Lower lobe of right lung (tissue), 2 donors: ENCODE data around the gene TMEM212. TPM values are rescaled to one million over a fixed set of nuclear protein-coding genes. Genes with fewer than 3 reads are reported as not detected.

Experiments used
- ATAC-seq, 2 donors: fragments of 200-7000 bp; cut with Tn5 transposase; one replicate each; pipeline ENCODE4 v1.9.1; 2020 to 2022; ENCODE audit warnings: mild to moderate bottlenecking in 2 of 2, moderate library complexity in 2 of 2
- DNase-seq: peaks from one replicate; pipeline ENCODE4 v3.0.0-alpha.2; 2020
- H3K27ac ChIP-seq: fragments of 200-600 bp; one replicate; pipeline ENCODE4 v1.8.0; 2022
- H3K27me3 ChIP-seq: fragments of 200-600 bp; one replicate; pipeline ENCODE4 v1.8.0; 2022; ENCODE audit warnings: low read depth
- H3K36me3 ChIP-seq: fragments of 200-600 bp; one replicate; pipeline ENCODE4 v1.8.0; 2022; ENCODE audit warnings: mild to moderate bottlenecking
- H3K4me1 ChIP-seq: fragments of 200-600 bp; one replicate; pipeline ENCODE4 v1.8.0; 2022
- H3K4me3 ChIP-seq: fragments of 200-600 bp; one replicate; pipeline ENCODE4 v1.8.0; 2022; ENCODE audit warnings: mild to moderate bottlenecking
- H3K9me3 ChIP-seq: fragments of 200-600 bp; one replicate; pipeline ENCODE4 v1.8.0; 2022
- intact Hi-C: fragments of 100-400 bp; cut with DNase I; formaldehyde crosslinking; loops from one replicate; pipeline ENCODE4 v1.11.0; 2022
- total RNA-seq: library from RNA; stranded (reverse); fragmentation: NEBNext Ultra II Directional; extraction: Animal tissue kit (Norgen Biotek cat#: 25700); gene quantifications from one replicate; pipeline ENCODE4 v1.2.1, GENCODE V29; 2021
- TF ChIP-seq, protein P1 (sequence below): fragments of 200-600 bp; IDR thresholded peaks from one replicate; pipeline ENCODE4 v1.8.0; 2022; ENCODE audit warnings: antibody characterized with exemption, mild to moderate bottlenecking
- donor health status: DM: no; HTN: yes; CAD: no; lungs with severe emphysema.

Gene TMEM212
- total RNA-seq, 1 donor from 2014 or later, result 5.2 TPM

DNA sequence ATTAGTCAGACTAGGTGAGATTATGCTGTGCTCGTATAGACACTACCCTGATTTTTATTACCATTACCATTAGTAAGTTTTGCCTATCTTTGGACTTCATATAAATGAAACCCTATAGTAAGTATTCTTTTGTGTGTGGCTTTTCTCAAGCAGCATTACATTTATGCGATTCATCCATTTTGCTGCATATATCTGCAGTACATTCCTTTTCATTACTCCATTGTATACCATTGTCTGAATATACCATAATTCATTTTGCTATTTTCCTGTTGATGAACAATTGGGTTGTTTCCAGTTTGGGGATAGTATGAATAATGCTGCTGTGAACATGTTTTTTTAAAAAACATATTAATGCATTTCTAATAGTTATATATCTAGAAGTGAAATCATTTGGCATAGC lies 45.3 kb downstream of the TMEM212 start:
- intact Hi-C loops, result no loop called here

GRCh38 chr3:171890398-171890797 lies 47.2 kb downstream of the TMEM212 start:
- ATAC-seq (no peak), DNase-seq (no peak)
- Histone ChIP-seq H3K4me3 (no peak overlapping the region), H3K9me3 (no peaks in the 10 kb centered on the region), H3K36me3 (no peaks in the 10 kb centered on the region), H3K27ac (no peak overlapping the region), H3K27me3 (no peaks in the 10 kb centered on the region), H3K4me1 (no peaks in the 10 kb centered on the region)
- TF ChIP-seq, protein P1, sequence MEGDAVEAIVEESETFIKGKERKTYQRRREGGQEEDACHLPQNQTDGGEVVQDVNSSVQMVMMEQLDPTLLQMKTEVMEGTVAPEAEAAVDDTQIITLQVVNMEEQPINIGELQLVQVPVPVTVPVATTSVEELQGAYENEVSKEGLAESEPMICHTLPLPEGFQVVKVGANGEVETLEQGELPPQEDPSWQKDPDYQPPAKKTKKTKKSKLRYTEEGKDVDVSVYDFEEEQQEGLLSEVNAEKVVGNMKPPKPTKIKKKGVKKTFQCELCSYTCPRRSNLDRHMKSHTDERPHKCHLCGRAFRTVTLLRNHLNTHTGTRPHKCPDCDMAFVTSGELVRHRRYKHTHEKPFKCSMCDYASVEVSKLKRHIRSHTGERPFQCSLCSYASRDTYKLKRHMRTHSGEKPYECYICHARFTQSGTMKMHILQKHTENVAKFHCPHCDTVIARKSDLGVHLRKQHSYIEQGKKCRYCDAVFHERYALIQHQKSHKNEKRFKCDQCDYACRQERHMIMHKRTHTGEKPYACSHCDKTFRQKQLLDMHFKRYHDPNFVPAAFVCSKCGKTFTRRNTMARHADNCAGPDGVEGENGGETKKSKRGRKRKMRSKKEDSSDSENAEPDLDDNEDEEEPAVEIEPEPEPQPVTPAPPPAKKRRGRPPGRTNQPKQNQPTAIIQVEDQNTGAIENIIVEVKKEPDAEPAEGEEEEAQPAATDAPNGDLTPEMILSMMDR, result no peak
- intact Hi-C loops, result no loop called here

More for the DNA sequence above, 45.3 kb downstream of the TMEM212 start:
- no peak for ATAC-seq
- no peak overlapping the region for H3K4me3 ChIP-seq
- H3K27me3 ChIP-seq, result no peaks in the 10 kb centered on the region
- H3K36me3 ChIP-seq, result no peaks in the 10 kb centered on the region
- DNase-seq, result no peak
- TF ChIP-seq, protein P1, result no peak
- no peaks in the 10 kb centered on the region for H3K9me3 ChIP-seq
- no peaks in the 10 kb centered on the region for H3K4me1 ChIP-seq
- H3K27ac ChIP-seq, result no peak overlapping the region

GRCh38 chr3:171892457-171892856 lies 49.3 kb downstream of the TMEM212 start:
- Histone ChIP-seq H3K27me3 (no peaks in the 10 kb centered on the region), H3K4me1 (no peaks in the 10 kb centered on the region), H3K36me3 (no peaks in the 10 kb centered on the region), H3K27ac (no peak overlapping the region), H3K9me3 (no peaks in the 10 kb centered on the region), H3K4me3 (no peak overlapping the region)
- TF ChIP-seq, protein P1, result no peak
- DNase-seq (no peak), ATAC-seq (no peak)
- intact Hi-C loops, result no loop called here

GRCh38 chr3:171895291-171895690 lies 52.1 kb downstream of the TMEM212 start:
- Histone ChIP-seq H3K4me1 (no peaks in the 10 kb centered on the region), H3K9me3 (no peaks in the 10 kb centered on the region), H3K27me3 (no peaks in the 10 kb centered on the region), H3K36me3 (no peaks in the 10 kb centered on the region), H3K27ac (no peak overlapping the region), H3K4me3 (no peak overlapping the region)
- ATAC-seq (no peak), DNase-seq (no peak)
- intact Hi-C loops, result no loop called here
- TF ChIP-seq, protein P1, result no peak

GRCh38 chr3:171895900-171896299 lies 52.8 kb downstream of the TMEM212 start:
- no peaks in the 10 kb centered on the region for H3K36me3 ChIP-seq
- TF ChIP-seq, protein P1, result no peak
- no peak for ATAC-seq
- no peak overlapping the region for H3K4me3 ChIP-seq
- DNase-seq, result no peak
- no peak overlapping the region for H3K27ac ChIP-seq
- H3K4me1 ChIP-seq, result no peaks in the 10 kb centered on the region
- no peaks in the 10 kb centered on the region for H3K9me3 ChIP-seq
- no peaks in the 10 kb centered on the region for H3K27me3 ChIP-seq
- intact Hi-C loops, result no loop called here

- no peak overlapping the region for H3K27ac ChIP-seq
- H3K4me1 ChIP-seq, result no peaks in the 10 kb centered on the region
- H3K4me3 ChIP-seq, result no peak overlapping the region
- H3K9me3 ChIP-seq, result no peaks in the 10 kb centered on the region
- ATAC-seq (no peak), DNase-seq (no peak)
- no peaks in the 10 kb centered on the region for H3K36me3 ChIP-seq
- H3K27me3 ChIP-seq, result no peaks in the 10 kb centered on the region
- intact Hi-C loops, result no loop called here
- TF ChIP-seq, protein P1, result no peak
Measured at GRCh38 chr3:171896316-171896715, 53.2 kb downstream of the TMEM212 start.
